AG20443 (cell line): Measurements from ENCODE around the gene EIF3B.
"Not testable (repeated sequence)": the region's sequence is repeated elsewhere in the genome, so short reads cannot be mapped to it uniquely, and the experiment has no call there.

ENCODE experiments used
- DNase-seq: peaks from one replicate; pipeline ENCODE4 v3.0.0; 2012; ENCODE audit warnings: low spot score, mixed read lengths

Gene EIF3B

GRCh38 chr7:2376351-2377154 is 21.9 kb downstream of the EIF3B start:
- no peak for DNase-seq

GRCh38 chr7:2377492-2377891 is 22.9 kb downstream of the EIF3B start:
- DNase-seq = not testable (repeated sequence)

GRCh38 chr7:2378125-2378524 is 23.5 kb downstream of the EIF3B start:
- DNase-seq = not testable (repeated sequence)

- DNase-seq = no peak
Observed at GRCh38 chr7:2379161-2379560, 24.5 kb downstream of the EIF3B start.

GRCh38 chr7:2379821-2380450 is 25.3 kb downstream of the EIF3B start:
- no peak for DNase-seq

DNA sequence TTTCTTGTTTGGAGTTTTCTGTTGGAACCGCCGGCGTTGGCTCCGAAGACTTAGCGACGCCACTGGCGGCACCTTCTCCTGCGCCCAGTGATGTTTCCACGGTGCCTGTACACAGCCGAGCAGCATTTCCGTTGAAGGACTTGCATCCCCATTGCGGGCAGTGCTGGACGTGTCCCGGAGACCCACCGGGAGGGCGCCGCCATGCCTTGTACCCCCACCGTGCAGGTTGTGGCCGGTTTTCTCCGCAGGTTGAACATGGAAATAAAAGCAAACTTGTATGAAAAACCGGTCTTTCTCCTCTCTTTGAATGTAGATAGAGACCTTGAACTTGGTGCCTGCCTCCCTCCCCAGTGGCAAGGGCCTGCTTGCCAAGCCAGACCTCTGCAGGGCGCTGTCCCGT is 25.8 kb downstream of the EIF3B start:
- no peak for DNase-seq

DNA sequence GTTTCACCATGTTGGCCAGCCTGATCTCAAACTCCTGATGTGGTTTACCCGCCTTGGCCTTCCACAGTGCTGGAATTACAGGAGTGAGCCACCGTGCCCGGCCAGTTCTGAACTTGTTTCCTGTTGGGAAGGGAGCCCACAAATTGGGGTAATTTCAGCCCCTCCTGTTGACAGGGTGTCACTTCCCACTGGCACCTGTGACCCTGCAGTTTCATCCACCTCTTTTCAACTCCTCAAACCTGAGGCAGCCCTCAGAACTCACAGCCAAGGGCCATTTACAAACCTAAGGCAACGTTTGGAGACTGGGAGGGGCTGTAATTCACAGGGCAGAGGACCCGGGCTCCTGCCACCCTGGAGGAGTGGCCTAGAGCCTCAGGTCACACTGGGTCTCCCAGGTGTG is 26.6 kb downstream of the EIF3B start:
- DNase-seq = no peak

GRCh38 chr7:2381881-2382509 is 27.4 kb downstream of the EIF3B start:
- no peak for DNase-seq

- no peak for DNase-seq
Observed at GRCh38 chr7:2383543-2384274, 29.1 kb downstream of the EIF3B start.

DNA sequence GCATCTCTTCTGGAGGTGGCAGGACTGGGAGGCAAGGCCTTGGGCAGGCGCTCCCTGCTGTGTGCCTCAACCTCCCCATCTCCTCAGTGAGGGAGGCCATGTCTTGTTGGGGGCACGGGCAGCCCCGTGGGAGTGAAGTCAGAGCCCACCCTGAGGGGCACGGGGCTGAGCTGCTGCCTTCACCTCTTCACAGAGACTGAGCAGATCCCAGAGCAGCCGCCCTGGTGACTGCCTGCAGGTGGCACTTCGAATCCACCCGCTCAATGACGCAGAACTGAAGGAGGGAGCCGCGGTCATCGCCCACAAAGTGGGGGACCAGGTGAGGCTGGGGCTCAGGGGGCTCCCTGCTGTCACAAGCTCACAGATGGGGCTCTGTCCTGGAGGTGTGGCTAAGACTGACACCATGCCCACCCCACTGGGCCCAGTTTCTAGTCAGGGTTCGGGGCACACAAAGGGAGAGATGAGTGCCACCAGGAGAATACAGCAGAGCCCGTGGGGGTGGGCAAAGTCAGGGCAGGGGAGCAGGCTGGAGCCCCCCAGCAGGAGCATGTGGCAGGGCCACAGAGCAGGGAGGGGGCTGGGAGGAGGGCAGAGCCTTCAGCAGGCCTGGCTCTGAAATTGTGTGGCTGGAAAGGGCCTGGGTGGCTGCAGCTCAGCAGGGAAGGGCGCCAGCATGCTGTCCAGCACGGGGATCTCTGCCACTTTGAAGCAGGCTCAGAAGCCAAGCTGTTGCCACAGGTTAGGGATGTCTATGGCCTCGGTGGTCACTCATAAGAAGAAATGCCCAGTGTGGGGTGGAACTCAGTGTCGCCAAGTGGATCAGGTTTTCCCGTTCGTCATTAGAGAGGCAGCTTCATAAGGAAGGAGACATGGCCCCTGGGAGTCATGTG is 30.0 kb downstream of the EIF3B start:
- no peak for DNase-seq

DNA sequence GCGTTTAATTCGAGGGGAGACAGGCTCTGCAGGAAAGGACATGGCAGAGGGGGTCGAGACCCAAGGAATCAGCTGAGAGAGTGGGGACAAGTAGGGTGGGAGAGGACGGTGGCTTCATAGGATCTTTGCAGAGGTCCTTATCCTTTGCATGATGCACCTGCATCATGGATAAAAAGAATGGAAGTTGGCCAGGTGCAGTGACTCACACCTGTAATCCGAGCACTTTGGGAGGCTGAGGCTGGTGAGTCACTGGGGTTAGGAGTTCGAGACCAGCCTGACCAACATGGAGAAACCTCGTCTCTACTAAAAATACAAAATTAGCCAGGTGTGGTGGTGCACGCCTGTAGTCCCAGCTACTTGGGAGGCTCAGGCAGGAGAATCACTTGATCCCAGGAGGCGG is 31.5 kb downstream of the EIF3B start:
- DNase-seq = not testable (repeated sequence)

DNA sequence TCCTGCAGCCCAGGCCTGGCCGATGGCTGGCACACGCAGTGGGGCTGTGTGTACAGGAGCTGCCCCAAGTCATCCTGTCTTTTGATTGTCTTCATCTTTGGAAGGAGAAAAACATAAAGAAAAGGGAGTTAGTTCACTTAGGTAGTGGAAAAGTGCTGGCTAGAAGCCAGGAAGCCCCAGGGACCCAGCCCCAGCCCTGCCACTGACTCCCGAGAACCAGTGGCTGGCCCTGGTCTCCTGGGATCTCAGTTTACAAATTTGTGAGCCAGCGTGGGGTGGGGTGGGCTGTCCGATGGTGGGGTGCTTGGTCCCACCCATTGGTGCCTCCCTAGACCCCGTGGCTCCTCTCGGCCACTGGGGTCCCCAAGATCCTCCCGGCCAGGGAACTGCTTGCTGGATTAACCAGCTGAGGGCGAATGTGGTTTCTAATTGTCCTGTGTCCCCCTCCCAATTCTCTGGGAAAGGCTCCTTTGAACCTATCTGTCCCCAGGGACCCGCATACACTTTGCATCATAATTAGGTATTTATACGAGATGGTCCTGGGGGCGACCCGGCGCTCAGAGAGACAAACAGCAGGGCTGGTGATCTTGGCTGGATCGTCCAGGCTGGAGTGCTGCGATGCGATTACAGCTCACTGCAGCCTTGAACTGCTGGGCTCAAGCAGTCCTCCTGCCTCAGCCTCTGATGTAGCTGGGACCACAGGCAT is 32.5 kb downstream of the EIF3B start:
- DNase-seq = no peak

GRCh38 chr7:2387897-2388636 is 33.4 kb downstream of the EIF3B start:
- DNase-seq = no peak

DNA sequence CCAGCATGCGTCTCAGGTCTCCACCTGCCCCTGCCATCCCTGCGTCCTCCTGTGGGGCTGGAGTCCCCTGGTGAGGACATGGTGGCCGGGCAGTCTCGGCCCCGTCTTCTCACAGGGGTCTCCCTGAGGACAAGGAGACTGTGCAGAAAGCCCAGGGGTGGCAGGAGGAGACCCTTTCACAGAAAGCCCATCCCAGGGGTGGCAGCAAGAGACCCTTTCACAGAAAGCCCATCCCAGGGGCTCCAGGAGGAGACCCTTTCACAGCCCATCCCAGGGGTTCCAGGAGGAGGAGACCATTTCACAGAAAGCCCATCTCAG is 34.0 kb downstream of the EIF3B start:
- DNase-seq = no peak

- peak; percentile 62 for DNase-seq
Observed at GRCh38 chr7:2390020-2390816, 35.6 kb downstream of the EIF3B start.

GRCh38 chr7:2393706-2394105 is 39.1 kb downstream of the EIF3B start:
- DNase-seq = peak; percentile 3

DNA sequence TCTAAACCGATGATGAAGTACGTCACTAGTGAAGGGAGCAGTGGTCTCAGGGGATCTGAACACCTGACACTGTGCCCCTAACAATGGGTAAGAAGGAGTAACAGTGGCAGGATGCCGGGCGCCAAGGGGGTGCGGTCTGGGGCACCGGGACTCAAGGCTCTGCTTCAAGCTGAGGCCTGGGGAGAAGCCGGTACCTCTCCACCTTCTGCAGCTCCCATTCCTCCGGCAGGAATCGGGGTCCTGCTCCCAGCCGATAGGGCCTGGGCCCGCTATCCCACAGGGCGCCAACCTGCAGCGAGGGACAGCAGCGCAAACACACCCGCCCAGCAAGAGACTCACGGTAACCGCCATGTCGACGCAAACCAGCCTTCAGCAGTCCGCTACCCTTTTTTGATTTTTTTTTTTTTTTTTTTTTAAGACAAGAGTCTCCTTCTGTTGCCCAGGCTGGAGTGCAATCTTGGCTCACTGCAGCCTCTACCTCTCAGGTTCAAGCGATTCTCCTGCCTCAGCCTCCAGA is 40.0 kb downstream of the EIF3B start:
- peak; percentile 4 for DNase-seq

- no peak for DNase-seq
Observed at GRCh38 chr7:2398506-2398905, 43.9 kb downstream of the EIF3B start.
